Peyer's patch (tissue), 4 donors: ENCODE data around the gene ATP6V1F.

Experiments
- CTCF ChIP-seq, 6 experiments: fragments of 450-650 bp in 4 of 6; fragments of 200-600 bp in 2 of 6; sonication (generic) in 1 of 6; IDR thresholded peaks; one replicate each; pipeline ENCODE4 v1.5.1; 2017 to 2019; ENCODE audit warnings: antibody characterized with exemption in 6 of 6, mild to moderate bottlenecking in 3 of 6, moderate library complexity in 1 of 6
- POLR2A ChIP-seq, 2 donors: fragments of 450-650 bp; IDR thresholded peaks; one replicate each; pipeline ENCODE4 v1.5.1; 2017; ENCODE audit warnings: antibody characterized with exemption in 2 of 2, mild to moderate bottlenecking in 2 of 2, moderate library complexity in 2 of 2

DNA sequence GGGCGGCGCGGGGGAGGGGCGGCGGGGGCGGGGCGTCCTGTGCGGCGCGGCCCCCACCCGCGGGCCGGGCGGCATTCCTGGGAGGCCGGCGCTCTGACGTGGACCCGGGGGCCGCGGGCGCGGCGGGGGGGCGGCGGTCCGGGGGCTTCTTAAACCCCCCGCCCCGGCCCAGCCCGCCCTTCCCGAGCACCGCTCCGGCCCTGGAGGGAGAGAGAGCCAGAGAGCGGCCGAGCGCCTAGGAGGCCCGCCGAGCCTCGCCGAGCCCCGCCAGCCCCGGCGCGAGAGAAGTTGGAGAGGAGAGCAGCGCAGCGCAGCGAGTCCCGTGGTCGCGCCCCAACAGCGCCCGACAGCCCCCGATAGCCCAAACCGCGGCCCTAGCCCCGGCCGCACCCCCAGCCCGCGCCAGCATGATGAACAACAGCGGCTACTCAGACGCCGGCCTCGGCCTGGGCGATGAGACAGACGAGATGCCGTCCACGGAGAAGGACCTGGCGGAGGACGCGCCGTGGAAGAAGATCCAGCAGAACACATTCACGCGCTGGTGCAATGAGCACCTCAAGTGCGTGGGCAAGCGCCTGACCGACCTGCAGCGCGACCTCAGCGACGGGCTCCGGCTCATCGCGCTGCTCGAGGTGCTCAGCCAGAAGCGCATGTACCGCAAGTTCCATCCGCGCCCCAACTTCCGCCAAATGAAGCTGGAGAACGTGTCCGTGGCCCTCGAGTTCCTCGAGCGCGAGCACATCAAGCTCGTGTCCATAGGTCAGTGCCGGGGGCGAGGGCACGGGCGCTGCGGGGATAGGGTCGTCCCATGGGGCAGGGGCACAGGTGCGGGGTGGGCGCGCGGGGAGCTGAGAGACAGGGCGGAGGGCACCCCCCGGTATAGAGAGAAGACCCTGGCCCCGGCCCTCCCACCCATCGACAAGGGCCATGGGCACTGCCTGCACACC, 32.2 kb upstream of the ATP6V1F start, which contains the start of gene FLNC:
- no peak for TF ChIP-seq CTCF (IDR thresholded peaks at IDR 0.05)
- TF ChIP-seq POLR2A (IDR thresholded peaks at IDR 0.05), result no peak
